AG09309 (cell line): ENCODE measurements around the gene CTSD.

Source experiments
- DNase-seq: peaks from one replicate; pipeline ENCODE4 v3.0.0-alpha.2; 2010; ENCODE audit warnings: low read depth
- H3K4me3 ChIP-seq: 2 replicates; pipeline ENCODE4 v1.5.1; 2011; ENCODE audit warnings: mild to moderate bottlenecking, low read depth, low read length, moderate library complexity; ENCODE audit not compliant: control insufficient read depth
- TF ChIP-seq, protein P1 (sequence below): IDR thresholded peaks from 2 replicates; pipeline ENCODE4 v1.5.1; 2011; ENCODE audit warnings: mild to moderate bottlenecking, low read depth, low read length, inconsistent platforms; ENCODE audit not compliant: insufficient read depth, control insufficient read depth; ENCODE audit errors: missing control alignments

The CTSD gene

DNA sequence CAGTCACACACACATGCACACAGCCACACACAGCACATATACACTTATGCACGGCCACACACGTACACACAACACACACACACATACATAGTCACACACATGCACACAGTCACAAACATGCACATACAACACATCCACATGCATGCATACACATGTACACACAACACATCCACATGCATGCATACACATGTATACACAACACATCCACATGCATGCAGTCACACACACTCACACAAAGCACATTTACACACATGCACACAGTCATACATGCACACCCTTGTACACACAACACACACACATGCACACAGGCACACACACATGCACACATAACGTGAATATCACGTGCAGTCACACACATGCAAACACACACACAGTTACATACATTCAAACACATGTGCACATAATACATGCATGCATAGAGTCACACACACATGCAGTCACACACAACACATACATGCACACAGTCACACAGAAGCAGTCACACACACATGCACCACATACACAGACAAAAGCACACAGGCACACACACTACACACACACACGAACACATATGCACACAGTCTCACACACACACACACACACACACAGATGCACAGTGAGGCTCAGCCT, 32.2 kb downstream of the CTSD start:
- TF ChIP-seq, protein P1, sequence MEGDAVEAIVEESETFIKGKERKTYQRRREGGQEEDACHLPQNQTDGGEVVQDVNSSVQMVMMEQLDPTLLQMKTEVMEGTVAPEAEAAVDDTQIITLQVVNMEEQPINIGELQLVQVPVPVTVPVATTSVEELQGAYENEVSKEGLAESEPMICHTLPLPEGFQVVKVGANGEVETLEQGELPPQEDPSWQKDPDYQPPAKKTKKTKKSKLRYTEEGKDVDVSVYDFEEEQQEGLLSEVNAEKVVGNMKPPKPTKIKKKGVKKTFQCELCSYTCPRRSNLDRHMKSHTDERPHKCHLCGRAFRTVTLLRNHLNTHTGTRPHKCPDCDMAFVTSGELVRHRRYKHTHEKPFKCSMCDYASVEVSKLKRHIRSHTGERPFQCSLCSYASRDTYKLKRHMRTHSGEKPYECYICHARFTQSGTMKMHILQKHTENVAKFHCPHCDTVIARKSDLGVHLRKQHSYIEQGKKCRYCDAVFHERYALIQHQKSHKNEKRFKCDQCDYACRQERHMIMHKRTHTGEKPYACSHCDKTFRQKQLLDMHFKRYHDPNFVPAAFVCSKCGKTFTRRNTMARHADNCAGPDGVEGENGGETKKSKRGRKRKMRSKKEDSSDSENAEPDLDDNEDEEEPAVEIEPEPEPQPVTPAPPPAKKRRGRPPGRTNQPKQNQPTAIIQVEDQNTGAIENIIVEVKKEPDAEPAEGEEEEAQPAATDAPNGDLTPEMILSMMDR, result no peak
- no peak overlapping the region for H3K4me3 ChIP-seq
- DNase-seq, result no peak

DNA sequence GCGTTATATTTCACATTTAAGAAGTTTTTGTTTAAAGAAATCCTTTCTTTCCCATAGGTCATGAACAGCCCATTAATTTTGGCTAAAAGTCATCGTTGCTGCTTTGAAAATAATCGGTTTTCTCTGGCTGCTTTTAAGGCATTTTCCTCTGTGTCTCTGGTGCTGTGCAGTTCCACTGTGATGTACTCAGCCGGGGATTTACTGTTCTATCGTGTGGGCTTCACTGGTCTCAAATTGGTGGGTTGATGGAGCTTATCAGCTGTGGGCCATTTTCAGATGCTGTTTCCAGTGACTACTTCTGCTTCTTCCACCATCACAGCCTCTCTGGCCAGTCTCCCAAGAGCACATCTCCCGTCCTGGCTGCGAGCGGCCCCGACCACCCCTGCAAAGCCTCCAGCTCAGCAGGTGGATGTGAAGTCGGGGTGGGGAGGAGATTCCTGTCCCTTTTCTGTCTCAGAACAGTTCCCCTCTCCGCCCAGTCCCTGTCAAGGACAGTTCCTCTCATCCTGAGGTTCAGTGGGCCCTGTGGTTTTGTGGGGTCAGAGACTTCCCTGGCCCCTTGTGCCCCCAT, 33.6 kb downstream of the CTSD start:
- TF ChIP-seq, protein P1, result no peak
- no peak for DNase-seq
- H3K4me3 ChIP-seq, result no peak overlapping the region

DNA sequence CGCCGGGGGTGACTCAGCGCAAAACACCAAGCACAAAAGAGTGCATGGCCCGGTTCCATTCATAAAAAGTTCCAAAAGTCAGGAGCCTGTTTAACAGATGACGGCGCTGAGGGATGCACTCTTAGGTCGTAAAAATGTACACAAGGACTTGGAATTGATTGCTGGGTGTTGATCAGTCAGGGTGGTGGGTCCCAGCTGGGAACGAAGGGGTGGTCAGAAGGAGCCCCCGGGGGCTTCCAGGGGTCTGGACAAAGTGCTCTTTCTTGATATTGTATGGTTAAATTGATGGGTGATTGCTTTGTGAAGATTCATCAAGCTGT, 34.1 kb downstream of the CTSD start:
- DNase-seq, result no peak
- H3K4me3 ChIP-seq, result no peak overlapping the region
- TF ChIP-seq, protein P1, result no peak

DNA sequence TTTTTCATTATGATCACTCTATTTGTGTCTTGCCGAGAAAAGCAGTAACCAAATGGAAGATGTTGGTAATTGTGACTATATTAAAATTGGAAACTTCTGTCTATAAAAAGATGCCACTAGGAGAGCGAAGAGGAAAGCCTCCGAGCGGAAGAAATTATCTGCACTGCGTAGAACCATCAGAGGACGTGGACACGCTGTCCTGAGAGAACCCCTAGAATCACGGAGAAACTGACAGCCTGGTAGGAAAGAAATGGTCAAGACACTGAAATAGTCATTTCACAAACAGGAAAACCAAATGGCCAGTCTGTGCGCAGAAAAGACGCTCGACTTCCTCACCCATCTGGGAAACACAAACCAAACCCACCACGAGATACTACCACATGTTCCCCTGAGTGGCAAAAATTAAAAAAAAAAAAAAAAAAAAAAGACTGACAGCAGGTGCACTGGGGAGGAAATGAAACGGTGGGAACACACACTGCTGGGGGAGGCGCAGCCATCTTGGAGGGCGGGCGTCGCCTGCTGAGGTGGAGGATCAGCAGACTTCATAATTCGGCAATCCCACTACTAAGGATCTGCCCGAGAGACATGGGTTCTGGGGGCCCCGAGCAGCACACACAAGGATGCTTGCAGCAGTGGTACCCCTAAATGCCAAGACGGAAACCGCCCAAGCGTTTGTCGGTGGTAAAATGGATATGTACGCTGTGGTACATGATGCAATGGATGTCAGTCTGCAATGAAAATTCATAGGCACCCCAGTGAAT, 34.6 kb downstream of the CTSD start:
- H3K4me3 ChIP-seq, result no peak overlapping the region
- TF ChIP-seq, protein P1, result no peak
- no peak for DNase-seq

DNA sequence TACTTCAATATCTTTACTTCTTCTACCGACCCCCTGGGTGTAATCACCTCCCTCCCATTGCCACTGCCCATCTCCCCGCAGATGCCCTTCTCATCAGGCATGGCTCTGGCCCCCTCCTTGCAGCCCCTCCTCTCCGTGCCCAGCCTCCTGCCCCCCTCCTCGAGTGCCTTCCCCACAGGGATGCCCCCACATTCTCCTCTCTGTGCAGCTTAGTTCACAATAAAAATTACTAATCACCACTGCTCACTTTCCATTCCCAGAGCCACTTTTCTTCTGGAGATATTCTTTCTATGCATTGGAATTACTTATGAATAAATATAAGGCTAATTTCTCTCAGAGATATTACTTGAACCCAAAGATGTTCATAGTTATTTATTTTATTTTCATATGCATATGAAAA, 35.4 kb downstream of the CTSD start:
- DNase-seq, result no peak
- H3K4me3 ChIP-seq, result no peak overlapping the region
- TF ChIP-seq, protein P1, result no peak

DNA sequence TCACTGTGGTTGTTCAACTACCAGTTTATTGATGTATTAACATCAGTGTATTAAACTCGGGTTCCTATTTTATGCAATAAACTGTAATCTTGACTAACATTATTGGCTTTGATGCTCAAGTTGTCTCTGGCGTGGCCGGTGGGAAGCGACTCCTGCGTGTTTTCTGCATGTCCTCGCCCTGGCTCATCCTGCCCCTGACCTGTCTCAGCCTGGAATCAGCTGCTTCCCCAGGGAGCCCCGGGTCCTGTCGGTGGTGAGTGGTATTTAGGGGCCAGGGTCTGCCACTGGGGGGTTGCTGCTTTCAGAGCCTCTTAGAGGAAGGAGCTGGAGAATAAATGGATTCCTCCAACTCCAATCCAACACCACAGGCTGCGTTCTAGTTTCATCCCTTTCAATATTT, 35.9 kb downstream of the CTSD start:
- H3K4me3 ChIP-seq, result no peak overlapping the region
- TF ChIP-seq, protein P1, result no peak
- no peak for DNase-seq
